T-helper 2 cell treated with Interferon-gamma antibody and Interleukin-4, amounts not matched to agents 5 μg/mL and 100 μg/mL, for 36 hours (primary cell): Measurements from ENCODE around the gene HOXA9.
A peak's percentile ranks its signal among the peaks of the same experiment; 100 is the strongest.

Source experiments
- DNase-seq: peaks from one replicate; pipeline ENCODE4 v3.0.0; 2021; ENCODE audit warnings: low spot score
- H3K27ac Mint-ChIP-seq: one replicate; pipeline ENCODE4 v1.8.0; 2021; ENCODE audit warnings: mild to moderate bottlenecking, mixed read lengths
- H3K27me3 Mint-ChIP-seq: one replicate; pipeline ENCODE4 v1.8.0; 2021; ENCODE audit warnings: low read depth, mixed read lengths
- H3K36me3 Mint-ChIP-seq: one replicate; pipeline ENCODE4 v1.8.0; 2021; ENCODE audit warnings: low read depth, mixed read lengths
- H3K4me1 Mint-ChIP-seq: one replicate; pipeline ENCODE4 v1.8.0; 2021; ENCODE audit warnings: low read depth, mixed read lengths
- H3K4me3 Mint-ChIP-seq: one replicate; pipeline ENCODE4 v1.8.0; 2022; ENCODE audit warnings: mild to moderate bottlenecking, moderate library complexity, mixed read lengths
- H3K9me3 Mint-ChIP-seq: one replicate; pipeline ENCODE4 v1.8.0; 2021; ENCODE audit warnings: mixed read lengths

HOXA9 gene

GRCh38 chr7:27171325-27171636, 5.9 kb upstream of the HOXA9 start:
- peaks cover 76% of the 10 kb centered on the region for H3K27me3 Mint-ChIP-seq
- peaks cover 8% of the 10 kb centered on the region for H3K36me3 Mint-ChIP-seq
- H3K4me1 Mint-ChIP-seq: peaks cover 5% of the 10 kb centered on the region
- no peak for DNase-seq
- no peaks in the 10 kb centered on the region for H3K9me3 Mint-ChIP-seq
- no peak overlapping the region for H3K4me3 Mint-ChIP-seq
- H3K27ac Mint-ChIP-seq: no peak overlapping the region

DNA sequence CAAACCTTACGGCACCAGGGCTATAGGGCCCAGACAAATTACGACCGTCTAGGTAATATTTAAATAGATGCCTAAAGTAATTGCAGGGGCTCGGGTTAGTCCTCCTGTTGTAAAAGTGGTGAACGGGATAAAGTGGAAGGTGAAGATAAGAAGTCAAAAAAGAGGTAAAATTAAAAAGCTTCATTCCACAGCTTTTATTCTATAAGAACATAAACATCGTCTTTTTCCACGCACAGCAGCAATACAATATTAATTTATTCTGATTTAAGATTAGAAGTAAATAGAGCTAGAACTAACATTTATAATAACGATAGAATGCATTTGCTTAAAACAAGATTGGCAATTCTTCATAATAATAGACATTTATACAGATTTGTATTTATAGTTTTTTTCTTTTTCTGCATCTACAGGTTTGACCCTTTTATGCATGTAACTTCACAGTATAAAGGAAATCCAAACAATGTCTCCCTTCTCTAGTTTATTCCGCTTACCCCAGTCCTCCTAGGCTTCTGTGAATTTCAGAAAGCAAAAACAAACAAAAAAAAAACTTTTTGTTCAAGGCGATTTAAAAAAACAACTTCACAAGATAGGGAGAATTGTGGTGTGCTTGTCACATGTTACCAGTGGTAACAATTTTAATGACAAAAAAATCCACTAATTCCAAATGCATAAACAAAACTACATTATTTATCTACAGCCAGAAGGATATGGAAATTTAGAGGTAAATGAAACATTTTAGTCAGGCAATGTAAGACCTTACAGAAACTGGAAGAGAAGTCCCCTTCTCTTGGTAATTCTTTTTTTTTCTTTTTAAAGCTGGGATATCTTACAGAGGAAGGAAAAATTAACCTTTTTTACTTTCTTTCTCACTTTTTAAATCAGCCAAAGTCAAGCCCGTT, 5.3 kb upstream of the HOXA9 start:
- H3K27ac Mint-ChIP-seq: no peak overlapping the region

GRCh38 chr7:27169658-27170425, 4.5 kb upstream of the HOXA9 start:
- H3K4me3 Mint-ChIP-seq: no peak overlapping the region
- H3K36me3 Mint-ChIP-seq: peaks cover 8% of the 10 kb centered on the region
- H3K9me3 Mint-ChIP-seq: no peaks in the 10 kb centered on the region
- DNase-seq: no peak
- peaks cover 5% of the 10 kb centered on the region for H3K4me1 Mint-ChIP-seq
- no peak overlapping the region for H3K27ac Mint-ChIP-seq
- peaks cover 74% of the 10 kb centered on the region for H3K27me3 Mint-ChIP-seq

More for the DNA sequence above, 5.3 kb upstream of the HOXA9 start:
- H3K36me3 Mint-ChIP-seq: peaks cover 8% of the 10 kb centered on the region
- H3K4me3 Mint-ChIP-seq: no peak overlapping the region
- no peak for DNase-seq
- H3K9me3 Mint-ChIP-seq: no peaks in the 10 kb centered on the region
- H3K27me3 Mint-ChIP-seq: peaks cover 77% of the 10 kb centered on the region
- H3K4me1 Mint-ChIP-seq: peaks cover 5% of the 10 kb centered on the region

- no peak for DNase-seq
- H3K36me3 Mint-ChIP-seq: peaks cover 8% of the 10 kb centered on the region
- H3K27ac Mint-ChIP-seq: peak overlapping the region; percentile 70
- no peaks in the 10 kb centered on the region for H3K9me3 Mint-ChIP-seq
- peaks cover 82% of the 10 kb centered on the region for H3K27me3 Mint-ChIP-seq
- no peak overlapping the region for H3K4me3 Mint-ChIP-seq
- peaks cover 5% of the 10 kb centered on the region for H3K4me1 Mint-ChIP-seq
Observed at GRCh38 chr7:27168265-27168947, 3.1 kb upstream of the HOXA9 start.

- peaks cover 5% of the 10 kb centered on the region for H3K4me1 Mint-ChIP-seq
- peaks cover 8% of the 10 kb centered on the region for H3K36me3 Mint-ChIP-seq
- H3K4me3 Mint-ChIP-seq: no peak overlapping the region
- no peaks in the 10 kb centered on the region for H3K9me3 Mint-ChIP-seq
- H3K27ac Mint-ChIP-seq: peak overlapping the region; percentile 41
- DNase-seq: no peak
- H3K27me3 Mint-ChIP-seq: peaks cover 87% of the 10 kb centered on the region
Observed at GRCh38 chr7:27167916-27168264, 2.6 kb upstream of the HOXA9 start.

- Mint-ChIP-seq H3K9me3 (no peaks in the 10 kb centered on the region), H3K27me3 (peaks cover 89% of the 10 kb centered on the region), H3K36me3 (peaks cover 3% of the 10 kb centered on the region), H3K4me1 (peaks cover 3% of the 10 kb centered on the region), H3K27ac (peak overlapping the region; percentile 85), H3K4me3 (no peak overlapping the region)
- DNase-seq: no peak
Observed at GRCh38 chr7:27166531-27167505, 1.5 kb upstream of the HOXA9 start.

DNA sequence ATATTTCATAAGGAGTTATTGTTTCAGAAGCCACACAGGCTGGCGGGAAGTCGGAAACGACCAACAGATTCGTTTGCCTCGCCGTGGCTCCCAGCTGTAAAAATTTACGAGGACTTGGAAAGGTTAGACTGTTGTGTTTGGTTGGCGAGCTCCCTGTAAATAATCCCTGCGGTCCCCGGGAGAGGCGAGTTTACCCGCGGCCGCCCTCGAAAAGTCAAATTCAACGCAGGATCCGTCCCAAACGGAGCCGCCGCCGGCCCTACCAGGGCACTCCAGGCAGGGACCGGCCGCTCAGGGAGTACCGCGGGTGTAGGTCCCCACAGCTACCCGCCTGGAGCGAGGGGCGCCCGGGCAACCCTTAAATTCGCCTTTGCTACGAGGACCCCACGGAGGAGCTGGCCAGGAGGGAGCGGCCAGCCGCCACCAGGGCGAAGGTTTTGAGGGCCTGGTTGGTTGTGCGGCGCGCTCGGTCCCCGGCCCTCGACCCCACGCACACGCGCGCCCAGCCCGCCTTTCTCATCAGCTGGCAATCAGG, 726 bp upstream of the HOXA9 start:
- Mint-ChIP-seq H3K4me1 (peaks cover 3% of the 10 kb centered on the region), H3K27me3 (peaks cover 83% of the 10 kb centered on the region), H3K4me3 (no peak overlapping the region), H3K27ac (peak overlapping the region; percentile 71), H3K36me3 (peaks cover 2% of the 10 kb centered on the region), H3K9me3 (no peaks in the 10 kb centered on the region)
- DNase-seq: no peak

DNA sequence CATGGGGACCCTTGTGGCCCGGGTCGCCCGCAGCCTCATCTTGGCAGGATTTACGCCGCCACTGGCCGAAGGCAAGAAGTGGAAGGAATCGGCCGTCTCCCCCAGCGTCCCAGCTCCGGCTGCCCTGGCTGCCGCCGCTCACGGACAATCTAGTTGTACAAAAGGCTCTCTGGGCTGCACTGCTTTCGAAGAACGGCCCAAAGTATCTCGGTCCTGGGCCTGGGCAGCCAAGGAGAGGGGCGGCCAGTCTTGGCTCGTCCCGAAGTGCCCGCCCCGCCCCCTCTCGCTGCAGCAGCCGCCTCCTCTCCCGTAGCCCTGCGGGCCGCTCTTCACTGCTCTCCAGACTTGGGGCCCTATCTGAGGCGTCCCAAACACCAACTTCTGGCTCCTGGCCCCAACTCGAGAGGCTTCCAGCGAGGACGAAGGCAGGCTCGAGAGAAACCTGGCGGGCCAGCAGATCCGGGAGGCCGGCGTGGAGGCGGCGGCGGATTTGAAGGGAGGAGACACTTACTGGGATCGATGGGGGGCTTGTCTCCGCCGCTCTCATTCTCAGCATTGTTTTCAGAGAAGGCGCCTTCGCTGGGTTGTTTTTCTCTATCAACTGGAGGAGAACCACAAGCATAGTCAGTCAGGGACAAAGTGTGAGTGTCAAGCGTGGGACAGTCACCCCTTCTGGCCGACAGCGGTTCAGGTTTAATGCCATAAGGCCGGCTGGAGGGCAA, 809 bp downstream of the HOXA9 start:
- Mint-ChIP-seq H3K9me3 (no peaks in the 10 kb centered on the region), H3K36me3 (peaks cover 2% of the 10 kb centered on the region), H3K27me3 (peaks cover 84% of the 10 kb centered on the region), H3K27ac (peak overlapping the region; percentile 67), H3K4me3 (no peak overlapping the region), H3K4me1 (peaks cover 3% of the 10 kb centered on the region)
- DNase-seq: no peak

DNA sequence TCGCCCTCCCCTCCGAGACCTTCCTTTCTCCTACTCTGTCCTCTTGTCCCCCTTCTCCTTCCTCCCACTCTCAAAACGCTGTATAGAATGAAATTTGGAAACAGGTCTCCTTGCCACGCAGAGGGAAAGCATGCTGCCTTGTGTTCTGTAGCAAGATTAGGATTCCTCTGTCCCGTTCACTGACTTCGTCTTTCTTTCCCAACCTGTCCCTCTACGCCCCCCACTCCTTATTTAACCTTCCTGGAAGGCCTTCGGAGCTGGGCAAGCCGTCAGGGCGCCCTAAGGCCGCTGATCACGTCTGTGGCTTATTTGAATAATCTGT, 1.3 kb downstream of the HOXA9 start:
- Mint-ChIP-seq H3K9me3 (no peaks in the 10 kb centered on the region), H3K4me1 (peaks cover 3% of the 10 kb centered on the region), H3K36me3 (peaks cover 2% of the 10 kb centered on the region), H3K27me3 (peaks cover 85% of the 10 kb centered on the region), H3K27ac (no peak overlapping the region), H3K4me3 (no peak overlapping the region)
- no peak for DNase-seq

DNA sequence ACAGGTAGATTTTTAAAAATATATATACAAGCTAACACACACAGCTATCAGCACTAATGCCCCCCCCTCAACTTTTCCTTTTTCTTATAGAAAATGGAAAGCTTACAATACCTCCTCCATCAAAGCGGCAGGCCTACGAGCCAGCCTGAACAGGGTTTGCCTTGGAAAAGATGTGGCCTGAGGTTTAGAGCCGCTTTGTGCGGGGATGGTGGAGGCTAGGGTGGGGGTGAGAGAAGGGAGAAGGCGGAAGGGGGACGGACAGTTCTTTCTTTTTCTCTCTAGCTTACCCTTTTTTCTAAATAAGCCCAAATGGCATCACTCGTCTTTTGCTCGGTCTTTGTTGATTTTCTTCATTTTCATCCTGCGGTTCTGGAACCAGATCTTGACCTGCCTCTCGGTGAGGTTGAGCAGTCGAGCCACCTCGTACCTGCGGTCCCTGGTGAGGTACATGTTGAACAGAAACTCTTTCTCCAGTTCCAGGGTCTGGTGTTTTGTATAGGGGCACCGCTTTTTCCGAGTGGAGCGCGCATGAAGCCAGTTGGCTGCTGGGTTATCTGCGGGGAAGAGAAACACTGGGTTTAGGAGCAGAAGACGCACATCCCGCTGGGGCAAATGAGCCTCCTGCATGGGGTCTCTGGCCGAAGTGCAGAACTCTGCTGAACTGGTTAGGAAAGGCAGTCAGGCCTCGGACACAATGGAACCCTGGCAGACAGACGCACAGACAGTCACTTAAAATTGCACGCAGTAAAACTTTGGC, 1.9 kb downstream of the HOXA9 start:
- Mint-ChIP-seq H3K27me3 (peaks cover 85% of the 10 kb centered on the region), H3K36me3 (no peaks in the 10 kb centered on the region), H3K27ac (no peak overlapping the region), H3K4me3 (no peak overlapping the region), H3K9me3 (no peaks in the 10 kb centered on the region), H3K4me1 (peaks cover under 1% of the 10 kb centered on the region)
- DNase-seq: no peak

GRCh38 chr7:27162561-27163287, 2.6 kb downstream of the HOXA9 start:
- H3K4me1 Mint-ChIP-seq: peaks cover 3% of the 10 kb centered on the region
- no peak for DNase-seq
- peaks cover 85% of the 10 kb centered on the region for H3K27me3 Mint-ChIP-seq
- H3K4me3 Mint-ChIP-seq: no peak overlapping the region
- H3K36me3 Mint-ChIP-seq: no peaks in the 10 kb centered on the region
- H3K9me3 Mint-ChIP-seq: no peaks in the 10 kb centered on the region
- no peak overlapping the region for H3K27ac Mint-ChIP-seq
